ENCODE results near the gene TNS3.
"Not testable (repeated sequence)": the region's sequence is repeated elsewhere in the genome, so short reads cannot be mapped to it uniquely, and the experiment has no call there.

Gene TNS3

DNA sequence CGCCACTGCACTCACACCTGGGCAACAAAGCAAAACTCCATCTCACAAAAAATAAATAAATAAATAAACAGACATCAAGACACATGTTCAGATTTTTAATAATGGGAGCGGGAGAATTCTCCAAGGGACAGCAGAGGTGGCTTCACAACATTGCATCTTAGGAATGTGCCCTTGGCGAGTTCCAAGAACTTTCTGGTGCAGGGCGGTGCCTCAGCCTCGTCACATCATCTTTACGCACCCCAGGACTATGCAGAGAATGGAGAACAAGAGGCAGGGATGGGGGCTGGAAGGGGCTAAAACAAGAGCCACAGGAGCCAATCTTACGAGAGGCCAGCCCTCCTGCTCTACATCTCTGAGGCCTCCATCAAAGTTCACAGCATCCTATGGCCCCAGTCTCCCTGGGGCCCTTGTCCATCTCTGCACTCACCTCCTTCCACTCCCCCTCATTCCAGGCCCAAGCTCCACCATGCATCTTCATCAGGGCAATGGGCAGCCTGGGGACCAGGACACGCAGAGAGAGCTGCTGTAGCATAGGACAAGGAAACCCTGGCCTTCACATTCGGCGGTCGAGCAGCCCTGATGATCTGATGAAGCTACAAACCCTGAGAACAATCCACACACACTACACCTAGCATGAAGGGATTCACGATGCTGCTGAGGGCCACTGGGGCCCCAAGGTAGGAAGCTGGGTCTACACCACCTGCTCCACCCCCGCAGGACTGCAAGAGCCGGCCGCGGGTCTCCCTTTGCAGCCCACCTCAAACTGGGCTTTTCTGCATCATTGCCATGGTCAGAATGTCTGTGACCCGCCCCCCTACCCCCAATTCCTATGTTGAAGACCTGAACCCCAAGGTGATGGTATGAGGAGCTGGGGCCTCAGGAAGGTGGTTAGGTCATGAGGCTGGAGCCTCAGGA, 22.3 kb downstream of the TNS3 start:
- no peak for DNase-seq

DNA sequence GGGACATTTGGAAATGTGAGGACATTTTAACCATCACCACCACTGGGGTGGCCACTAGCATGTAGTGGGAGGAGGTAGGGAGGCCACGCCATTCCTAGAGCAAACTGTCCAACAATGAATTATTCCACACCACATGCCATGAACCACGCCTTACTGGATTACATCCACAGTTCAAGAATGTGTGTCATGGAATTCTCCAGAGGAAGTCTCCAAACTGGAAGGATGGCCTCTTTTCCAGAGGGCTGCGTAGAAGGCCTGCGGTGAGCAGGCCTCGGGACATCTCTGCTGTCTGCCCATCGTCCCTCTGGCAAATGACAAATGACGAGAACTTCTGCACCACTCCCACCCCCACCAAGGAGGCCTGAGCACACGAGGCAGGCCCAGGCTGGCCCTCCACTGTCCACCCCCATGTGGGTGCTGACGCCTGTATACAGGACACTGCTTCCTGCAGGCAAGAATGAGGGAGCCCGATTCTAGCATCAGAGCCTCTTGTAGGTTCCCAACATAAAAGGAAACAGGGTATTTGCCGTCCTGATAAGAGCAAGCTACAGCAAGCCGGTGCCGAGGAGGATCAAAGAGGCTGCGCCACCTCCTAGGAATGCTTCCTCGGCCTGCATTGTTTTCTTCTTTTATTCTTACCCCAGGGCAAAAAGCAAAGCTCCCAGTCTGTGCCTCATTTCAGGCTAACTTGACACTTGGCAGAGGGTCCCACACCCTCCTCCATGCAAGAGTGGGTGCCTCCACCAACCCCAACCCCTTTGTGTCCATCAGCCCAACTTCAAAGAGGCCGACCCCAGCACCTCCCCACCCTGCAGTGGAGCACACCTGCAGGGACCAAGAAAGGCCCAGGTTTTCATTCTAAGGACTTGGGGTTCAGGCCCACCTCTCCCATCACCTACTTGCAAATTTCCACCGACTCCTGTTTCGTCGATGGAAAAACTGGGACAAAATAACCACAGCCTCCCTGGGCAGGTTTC, 23.9 kb downstream of the TNS3 start:
- DNase-seq: no peak

DNA sequence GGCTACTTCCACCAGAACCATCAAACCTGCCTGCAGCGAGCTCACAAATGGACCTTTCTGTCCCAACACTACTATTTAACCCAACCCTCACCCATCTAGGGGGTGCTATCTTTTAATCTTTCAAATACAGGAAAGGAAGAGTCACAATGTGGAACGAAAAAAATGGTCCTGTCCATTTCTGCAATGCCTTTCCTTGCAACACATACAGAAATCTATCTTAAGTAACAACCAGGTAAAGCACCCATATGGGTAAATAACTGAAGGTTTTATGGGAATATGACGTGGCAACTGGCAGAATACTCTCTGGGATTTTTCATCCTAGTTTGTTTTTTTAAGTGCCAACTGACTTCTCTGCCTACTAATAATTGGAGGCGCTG, 24.6 kb downstream of the TNS3 start:
- no peak for DNase-seq

DNA sequence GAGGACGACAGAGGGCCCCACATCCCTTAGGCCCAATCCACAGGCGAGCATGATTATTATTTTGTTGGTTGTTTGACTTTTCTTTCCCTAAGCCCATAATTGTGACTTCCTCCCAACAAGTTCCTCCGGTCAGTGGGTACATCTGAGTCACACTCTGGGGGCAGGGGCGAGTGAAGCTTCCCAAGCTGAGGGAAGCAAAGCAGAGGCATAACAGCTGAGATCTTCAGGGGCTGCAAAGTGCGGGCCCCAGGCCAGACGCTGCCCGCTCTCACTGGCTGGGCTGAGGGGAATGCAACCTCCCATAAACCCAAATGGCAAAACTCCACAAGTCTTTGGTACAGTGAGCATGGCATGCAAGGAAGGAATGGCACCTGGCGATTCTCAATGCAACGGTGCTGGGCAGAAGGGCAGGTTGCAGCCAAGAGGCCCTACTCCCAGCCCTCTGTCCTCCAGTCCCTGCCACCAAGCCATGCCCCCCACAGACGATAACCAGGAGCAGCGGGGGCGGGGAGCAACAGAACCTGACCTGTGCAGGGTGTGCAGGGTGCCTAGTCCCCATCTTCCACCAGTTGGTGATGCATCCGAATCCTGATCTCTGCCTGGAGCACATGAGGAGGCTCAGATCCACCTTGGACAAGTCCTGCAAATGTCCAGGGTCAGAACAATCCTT, 25.3 kb downstream of the TNS3 start:
- DNase-seq: no peak

DNA sequence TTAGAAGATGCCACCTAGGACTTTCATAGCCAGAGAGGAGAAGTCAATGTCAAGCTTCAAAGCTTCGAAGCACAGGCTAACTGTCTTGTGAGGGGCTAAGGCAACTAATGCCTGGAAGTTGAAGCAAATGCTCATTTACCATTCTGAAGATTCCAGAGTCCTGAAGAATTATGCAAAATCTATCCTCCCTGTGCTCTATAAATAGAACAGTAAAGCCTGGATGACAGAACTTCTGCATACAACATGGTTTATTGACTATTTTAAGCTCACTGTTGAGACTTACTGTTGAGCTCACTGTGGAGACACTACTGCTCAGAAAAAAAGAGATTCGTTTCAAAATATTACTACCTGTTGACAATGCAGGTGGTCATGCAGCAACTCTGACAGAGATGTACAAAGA, 28.6 kb downstream of the TNS3 start:
- no peak for DNase-seq

DNA sequence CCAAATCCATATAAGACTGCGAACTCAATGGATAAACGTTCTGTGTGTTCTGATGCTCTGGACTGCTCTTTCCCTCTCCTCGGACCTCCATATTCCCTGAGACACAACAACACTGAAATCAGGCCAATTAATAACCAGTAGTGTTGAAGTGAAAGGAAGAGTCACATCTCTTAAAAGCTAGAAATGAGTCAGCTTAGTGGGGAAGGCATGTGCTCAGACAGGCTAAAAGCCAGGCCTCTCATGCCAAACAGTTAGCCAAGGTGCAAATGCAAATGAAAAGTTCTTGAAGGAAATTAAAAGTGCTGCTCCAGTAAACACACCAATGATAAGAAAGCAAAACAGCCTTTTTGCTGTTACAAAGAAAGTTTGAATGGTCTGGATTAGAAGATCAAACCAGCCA, 29.3 kb downstream of the TNS3 start:
- no peak for DNase-seq

DNA sequence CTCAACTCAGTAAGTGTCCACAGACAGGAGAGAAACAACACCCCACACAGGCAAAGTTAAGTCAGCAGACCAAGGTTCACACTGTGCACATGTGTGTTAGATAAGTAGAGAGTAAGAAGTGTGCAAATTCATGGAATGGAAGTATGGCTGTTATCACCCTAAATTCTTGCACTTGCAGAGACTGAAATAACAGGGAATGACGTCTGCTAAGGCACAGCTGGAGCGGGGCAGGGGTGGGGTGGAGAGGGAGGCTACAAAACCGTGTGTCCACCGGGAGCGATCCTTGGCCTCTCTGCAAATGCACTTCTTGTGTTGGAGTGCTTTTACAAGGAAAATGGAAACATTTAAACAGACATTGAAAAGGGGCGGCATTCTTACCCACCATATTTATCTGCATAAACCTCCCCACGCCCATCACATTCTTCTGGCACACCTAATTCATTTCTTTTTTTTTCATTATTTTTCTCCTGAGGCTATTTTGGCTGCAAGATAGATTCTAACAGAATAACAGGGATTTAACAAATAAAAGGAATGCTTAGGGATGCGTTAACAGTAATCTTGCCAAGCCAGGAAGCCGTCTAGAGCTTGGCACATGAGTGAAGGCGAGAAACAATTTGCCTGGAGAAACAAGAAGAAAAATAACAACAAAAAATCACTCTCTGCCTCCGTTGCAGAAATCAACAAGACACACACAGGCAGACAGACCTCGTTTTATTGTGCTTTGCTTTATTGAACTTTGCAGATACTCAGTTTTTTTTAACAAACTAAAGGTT, 30.1 kb downstream of the TNS3 start:
- no peak for DNase-seq

DNA sequence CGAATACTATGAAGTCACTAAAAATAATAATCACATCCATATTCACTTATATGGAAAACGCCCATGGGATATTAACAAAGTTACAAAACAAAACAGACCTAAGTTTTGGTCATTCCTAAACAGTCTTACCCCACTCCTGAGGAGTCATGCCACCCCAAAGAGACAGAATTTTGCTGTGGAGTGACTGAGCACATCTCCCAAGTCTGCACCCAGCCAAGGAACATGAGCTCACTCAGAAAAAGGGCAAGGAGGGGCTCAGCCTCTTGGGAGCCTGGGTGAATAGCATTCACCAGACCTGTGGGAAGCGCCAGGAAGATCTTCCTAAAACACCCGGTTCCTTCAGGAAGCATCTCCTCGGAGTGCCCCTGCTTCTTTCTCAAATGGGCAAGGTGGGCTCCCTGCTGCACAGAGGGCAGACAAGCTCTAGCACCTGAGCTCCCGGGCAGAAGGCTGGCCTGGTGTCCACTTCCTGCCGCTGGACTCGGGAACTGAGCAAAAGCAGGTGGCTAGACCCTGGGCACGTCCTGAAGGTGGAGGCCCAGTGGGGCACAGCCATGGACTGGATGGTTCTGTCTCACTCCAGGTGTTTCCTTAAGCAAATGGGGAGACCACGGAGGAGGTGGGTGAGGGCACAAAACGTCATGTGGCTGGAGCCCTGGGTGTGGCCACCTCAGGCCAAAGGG, 31.0 kb downstream of the TNS3 start:
- no peak for DNase-seq

DNA sequence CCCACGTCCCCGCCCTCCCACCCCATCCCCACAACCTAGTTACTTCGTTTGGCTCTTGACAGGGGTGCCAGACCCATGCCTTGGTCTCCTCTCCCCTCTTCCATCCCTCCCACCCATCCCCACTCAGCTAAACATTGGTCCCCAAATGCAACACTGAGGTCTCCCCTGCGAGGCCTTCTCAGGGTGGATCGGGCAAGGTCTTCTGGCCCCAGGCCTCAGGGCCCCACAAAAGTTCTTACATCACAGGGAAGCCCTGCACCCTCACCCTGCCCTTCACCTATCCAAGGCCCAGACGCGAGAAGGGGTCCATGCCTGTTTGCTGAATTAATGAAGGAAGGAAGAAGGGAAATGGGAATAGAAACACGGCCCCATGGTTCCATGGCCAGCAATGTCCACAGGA, 32.0 kb downstream of the TNS3 start:
- no peak for DNase-seq

DNA sequence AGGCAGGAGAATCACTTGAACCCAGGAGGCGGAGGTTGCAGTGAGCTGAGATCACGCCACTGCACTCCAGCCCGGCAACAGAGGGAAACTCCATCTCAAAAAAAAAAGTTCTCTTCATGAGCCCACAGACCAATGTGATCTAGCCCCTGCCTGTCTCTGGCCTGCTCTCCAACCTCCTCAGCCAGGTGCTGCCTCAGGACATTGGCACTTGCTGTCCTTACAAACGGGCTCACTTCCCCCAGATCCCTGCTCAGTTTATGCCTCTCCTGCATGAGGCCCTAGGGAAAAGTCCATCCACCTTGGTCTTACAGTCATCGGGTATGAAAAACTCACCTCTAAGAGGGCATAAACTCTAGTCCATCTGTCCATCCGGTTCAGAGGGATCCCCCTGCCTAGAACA, 32.5 kb downstream of the TNS3 start:
- DNase-seq: no peak

DNA sequence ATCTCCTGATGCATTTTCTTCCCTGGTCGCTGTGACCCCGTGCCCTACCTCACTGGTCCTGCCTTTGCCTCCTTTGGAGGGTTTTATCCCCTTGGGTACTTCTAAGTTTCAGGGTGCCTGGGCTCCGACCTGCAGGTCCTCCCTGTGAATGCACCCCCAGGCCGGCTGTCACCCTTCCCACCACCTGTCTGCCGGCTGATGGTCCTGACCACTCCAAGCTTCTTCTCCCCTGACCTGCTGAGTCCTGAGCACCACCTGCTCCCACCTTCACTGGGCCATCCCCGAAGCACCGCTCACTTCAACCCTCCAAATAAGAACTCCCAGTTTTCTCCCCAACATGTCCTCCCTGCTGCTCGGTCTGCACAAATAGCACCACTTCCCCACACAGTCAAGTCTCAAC, 33.4 kb downstream of the TNS3 start:
- no peak for DNase-seq

DNA sequence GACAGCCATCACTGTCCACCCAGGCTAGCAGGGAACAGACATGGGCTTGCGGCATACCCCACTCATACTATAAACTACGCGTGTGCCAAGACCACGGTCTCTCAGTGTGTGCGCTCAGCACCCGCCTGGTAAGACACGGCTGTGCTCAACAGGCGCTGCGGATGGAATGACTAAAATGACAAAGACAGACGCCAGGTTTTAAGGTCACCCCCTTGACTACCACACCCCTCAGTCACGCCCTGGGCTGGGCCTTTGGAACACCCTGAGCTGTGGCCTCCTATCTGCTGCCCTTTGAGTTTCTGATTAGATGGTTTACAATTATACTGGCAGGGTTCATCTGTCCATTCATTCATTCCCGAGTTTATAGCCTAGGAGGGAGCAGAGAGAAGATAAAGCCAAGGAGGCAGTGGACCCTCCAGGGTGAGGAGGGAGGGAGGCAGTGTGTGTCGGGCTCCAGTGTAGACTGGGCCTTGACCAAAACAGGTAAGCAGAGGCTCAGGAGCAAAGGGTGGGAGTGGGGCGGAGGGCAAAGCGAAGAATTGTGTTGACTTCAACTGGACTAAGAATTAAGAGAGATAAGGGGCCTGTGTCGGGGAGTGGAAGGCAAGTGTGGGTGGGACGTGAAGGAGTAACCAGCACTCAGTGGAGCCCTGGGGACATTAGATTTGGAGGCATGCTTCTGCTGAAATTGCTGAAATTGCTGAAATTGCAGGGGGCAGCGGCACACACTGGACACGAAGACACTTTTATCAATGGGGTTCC, 35.0 kb downstream of the TNS3 start:
- no peak for DNase-seq

DNA sequence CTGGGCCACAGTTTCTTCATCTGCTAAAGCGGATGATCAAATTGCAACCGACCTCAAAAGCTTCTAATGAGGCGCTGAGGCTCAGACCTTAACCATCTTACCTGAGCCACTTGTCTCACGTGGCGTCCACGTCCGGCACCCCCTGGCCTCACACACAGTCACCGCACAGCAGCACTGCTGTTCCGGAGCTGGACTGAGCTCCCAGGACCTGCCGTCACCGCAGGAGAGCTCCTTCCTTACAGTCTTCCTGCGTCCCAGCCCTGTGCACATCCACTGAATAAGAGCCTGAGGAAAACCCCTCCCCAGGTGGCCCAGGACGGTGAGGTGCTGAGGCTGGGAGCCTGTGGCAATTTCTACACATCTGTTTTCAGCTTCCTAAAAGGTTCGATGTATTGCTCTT, 35.7 kb downstream of the TNS3 start:
- DNase-seq: no peak

DNA sequence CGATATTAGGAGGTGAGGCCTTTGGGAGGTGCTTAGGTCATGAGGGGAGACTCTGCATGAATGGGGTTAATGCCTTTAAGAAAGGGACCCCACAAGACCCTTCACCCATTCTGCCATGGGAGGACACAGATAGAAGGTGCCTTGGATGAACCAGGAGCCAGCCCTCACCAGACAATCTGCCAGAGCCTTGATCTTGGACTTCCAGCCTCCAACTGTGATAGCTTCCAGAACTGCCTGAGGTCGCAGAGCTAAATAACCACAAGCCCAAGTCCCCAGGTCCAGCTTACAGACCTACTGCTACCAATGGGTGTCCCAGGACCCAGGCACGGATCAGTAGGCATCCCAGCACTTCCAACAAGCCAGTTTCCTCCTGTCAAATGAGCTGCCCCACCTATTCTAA, 37.5 kb downstream of the TNS3 start:
- DNase-seq: no peak

DNA sequence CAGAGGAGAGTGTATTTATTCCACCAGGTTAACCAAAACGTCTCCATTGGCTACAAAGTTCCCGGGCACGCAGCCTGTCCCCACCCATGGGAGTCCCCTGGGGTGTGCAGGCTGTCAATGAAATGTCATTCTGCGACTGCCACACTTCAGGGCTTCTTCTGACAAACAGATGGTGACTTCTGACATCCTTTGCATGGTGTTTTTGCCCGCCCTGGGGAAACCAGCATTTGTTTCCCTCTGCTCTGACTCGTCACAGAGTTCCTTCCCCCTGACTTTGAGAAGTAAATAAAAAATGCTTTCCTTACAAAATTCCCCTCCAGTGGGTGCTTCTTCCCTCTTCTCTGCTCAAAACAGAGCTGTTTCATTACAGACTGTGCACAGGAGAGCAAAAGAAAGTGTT, 38.2 kb downstream of the TNS3 start:
- no peak for DNase-seq

DNA sequence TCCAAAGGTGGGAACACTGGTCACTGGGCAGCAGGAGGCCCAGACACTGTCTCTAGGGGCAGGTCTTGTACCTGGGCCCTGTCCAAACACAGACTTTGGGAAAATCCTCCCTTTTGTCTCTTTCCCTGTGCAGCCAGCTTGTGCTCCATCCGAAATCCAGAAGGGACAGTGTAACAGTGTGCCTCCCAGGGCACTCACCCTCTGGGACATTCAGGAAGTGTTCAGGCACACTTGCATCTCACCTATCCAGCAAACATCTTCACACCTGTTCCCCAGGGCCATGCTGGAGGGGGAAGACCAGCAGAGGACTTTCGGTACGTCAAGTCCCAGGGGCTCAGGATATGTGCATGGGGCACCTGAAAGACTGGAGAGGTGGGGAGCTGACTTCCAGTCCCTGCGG, 38.9 kb downstream of the TNS3 start:
- DNase-seq: no peak

DNA sequence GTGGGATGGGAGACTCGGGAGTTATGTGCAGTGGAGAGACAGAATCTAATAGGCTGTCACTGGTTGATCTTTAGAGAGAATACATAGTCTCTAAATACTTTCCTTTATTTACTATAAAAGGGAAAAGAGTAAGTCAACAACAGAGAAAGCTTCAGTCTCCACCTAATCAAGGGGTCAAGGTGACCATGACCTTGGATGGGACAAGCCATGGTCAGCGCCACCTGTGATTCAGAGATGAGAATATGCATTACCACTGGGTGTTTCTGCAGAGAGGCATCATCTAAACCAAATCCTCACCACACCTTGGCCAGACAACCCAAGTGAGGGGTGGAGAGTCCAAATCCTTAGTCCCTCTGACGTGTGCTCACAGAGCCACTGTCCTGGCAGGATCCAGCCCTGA, 39.9 kb downstream of the TNS3 start:
- no peak for DNase-seq

DNA sequence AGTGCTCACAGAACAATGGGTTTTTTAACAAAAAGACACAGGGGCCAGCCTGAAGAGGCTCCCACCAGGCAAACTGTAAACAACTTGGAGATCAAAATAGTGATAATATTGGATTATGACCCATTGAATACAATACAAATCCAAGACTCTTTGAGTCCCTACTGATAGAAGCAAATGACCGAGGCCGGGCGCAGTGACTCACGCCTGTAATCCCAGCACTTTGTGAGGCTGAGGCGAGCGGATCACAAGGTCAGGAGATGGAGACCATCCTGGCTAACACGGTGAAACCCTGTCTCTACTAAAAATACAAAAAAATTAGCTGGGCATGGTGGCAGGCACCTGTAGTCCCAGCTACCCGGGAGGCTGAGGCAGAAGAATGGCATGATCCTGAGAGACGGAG, 40.4 kb downstream of the TNS3 start:
- DNase-seq: not testable (repeated sequence)

DNA sequence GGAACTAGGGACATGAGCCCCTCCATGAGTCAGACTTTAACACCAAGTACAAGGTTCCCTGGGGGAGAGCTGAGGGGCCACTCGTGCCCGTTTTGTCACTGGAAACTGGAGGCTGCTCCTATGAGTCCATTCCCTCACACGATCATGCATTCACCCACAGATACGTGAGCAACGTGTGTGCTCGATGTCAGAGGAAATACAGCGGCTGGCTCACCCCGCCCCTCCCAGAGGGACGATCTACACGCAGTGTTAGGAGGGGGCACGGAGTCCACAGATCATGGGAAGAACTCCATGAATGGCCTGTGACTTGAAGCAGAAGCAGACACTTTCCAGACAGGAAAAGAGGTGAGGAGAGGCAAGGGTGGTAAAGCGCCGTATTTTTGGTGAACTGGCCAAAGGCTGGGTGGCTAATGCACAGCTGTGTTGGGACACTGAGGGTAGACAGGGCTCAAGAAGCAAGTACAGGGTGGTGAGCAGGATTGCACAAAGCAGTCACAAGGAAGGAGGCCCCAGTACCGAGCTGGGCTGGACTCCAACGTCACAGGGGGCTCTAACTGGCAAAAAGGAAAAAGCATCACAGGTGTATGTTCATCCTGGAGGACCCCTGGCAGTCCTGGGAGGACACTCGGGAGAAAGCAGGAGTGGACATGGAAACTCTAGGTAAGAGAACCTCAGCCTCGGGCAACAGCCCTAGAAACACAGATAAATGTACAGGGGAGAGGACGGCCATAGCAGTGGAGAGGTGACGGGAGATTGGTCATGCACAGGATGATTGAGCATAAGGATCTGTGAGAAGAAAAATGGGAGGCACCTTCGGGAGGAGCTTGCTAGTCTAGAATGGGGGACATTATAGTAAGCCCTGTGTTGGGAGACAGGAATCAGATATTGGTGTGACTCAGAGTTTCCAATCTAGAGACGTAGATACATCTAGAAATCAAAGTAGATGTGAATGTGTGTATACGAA, 41.2 kb downstream of the TNS3 start:
- no peak for DNase-seq

DNA sequence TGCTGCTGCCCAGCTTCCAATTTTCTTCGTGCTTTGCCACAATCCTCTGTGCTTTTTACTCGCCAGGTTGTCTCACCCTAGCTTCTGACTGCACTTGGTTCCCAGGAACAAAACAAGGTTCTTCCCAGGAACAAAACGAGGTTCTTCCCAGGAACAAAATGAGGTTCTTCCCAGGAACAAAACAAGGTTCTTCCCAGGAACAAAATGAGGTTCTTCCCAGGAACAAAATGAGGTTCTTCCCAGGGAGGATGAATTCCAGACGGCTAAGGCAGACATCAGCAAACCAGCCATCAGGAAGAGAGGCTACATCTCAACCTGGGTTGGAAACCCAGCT, 41.9 kb downstream of the TNS3 start:
- no peak for DNase-seq
